ENCODE data around the gene SMG9. TPM values are rescaled to one million over a fixed set of nuclear protein-coding genes. Genes with fewer than 3 reads are reported as not detected.

SMG9 gene
- total RNA-seq, 1 experiment from 2014 or later: 90.6 TPM

DNA sequence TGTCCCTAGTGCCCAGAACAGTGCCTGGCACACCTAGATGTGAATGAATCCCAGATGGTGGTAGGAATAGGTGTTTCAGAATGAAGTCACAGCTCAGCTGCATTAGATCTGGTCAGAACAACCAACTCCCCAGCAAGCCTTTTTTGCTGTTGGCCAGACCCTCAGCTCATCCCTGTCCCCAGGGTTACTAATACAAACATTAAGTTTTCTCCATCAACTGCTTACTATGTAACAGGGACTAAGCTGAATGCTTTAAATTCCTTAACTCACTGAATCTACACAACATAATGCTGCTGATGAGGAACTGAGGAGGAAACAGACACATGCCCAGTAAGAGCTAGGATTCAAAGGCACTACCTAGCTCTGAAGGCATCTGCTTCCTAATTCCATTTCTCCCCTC lies 18.8 kb downstream of the SMG9 start:
- no peak for TF ChIP-seq EZH2 (IDR thresholded peaks at IDR 0.05; ENCODE audit: borderline replicate concordance, low read depth, low read length, poor library complexity, severe bottlenecking)
- TF ChIP-seq, protein P1, sequence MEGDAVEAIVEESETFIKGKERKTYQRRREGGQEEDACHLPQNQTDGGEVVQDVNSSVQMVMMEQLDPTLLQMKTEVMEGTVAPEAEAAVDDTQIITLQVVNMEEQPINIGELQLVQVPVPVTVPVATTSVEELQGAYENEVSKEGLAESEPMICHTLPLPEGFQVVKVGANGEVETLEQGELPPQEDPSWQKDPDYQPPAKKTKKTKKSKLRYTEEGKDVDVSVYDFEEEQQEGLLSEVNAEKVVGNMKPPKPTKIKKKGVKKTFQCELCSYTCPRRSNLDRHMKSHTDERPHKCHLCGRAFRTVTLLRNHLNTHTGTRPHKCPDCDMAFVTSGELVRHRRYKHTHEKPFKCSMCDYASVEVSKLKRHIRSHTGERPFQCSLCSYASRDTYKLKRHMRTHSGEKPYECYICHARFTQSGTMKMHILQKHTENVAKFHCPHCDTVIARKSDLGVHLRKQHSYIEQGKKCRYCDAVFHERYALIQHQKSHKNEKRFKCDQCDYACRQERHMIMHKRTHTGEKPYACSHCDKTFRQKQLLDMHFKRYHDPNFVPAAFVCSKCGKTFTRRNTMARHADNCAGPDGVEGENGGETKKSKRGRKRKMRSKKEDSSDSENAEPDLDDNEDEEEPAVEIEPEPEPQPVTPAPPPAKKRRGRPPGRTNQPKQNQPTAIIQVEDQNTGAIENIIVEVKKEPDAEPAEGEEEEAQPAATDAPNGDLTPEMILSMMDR (conservative IDR thresholded peaks at IDR 0.05; ENCODE audit: low read depth, low read length): no peak

DNA sequence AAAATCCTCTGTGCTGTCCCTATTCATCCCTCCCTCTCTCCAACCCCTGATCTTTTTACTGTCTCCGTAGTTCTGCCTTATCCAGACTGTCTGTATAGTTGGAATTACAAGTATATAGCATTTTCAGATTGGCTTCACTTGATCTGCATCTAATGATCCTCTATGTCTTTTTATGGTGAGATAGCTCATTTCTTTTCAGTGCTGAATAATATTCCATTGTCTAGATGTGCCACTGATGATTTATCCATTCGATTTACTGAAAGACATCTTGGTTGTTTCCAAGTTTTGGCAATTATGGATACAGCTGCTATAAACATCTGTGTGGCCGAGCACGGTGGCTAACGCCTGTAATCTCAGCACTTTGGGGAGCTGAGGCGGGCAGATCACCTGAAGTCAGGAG lies 19.7 kb downstream of the SMG9 start:
- CTCF ChIA-PET: no interaction called here
- TF ChIP-seq, protein P1 (conservative IDR thresholded peaks at IDR 0.05; ENCODE audit: low read depth, low read length): no peak
- no peak for TF ChIP-seq EZH2 (IDR thresholded peaks at IDR 0.05; ENCODE audit: borderline replicate concordance, low read depth, low read length, poor library complexity, severe bottlenecking)
- POLR2A ChIA-PET (ENCODE audit: low non-redundant PET): no interaction called here
- Histone ChIP-seq H3K4me1 (ENCODE audit: insufficient read depth, low read length, poor library complexity, severe bottlenecking) (no peaks in the 10 kb centered on the region), H3K9me3 (ENCODE audit: low read depth, low read length, poor library complexity, severe bottlenecking) (no peaks in the 10 kb centered on the region), H3K36me3 (ENCODE audit: insufficient read depth, low read length, poor library complexity, severe bottlenecking) (peaks cover 70% of the 10 kb centered on the region), H3K27ac (ENCODE audit: low read depth, low read length, poor library complexity, severe bottlenecking) (no peak overlapping the region), H3K4me3 (ENCODE audit: low read depth, low read length, poor library complexity, severe bottlenecking) (no peak overlapping the region), H3K27me3 (replicated peaks; ENCODE audit: insufficient read depth, low read depth, low read length, poor library complexity) (no peaks in the 10 kb centered on the region)
- no peak for DNase-seq (ENCODE audit: low spot score)
- intact Hi-C loops (cut with micrococcal nuclease; ENCODE audit: unreplicated experiment): no loop called here
- TSS peak; percentile 17 for BruUV-seq (replicated peaks)

More for the DNA sequence above, 18.8 kb downstream of the SMG9 start:
- Histone ChIP-seq H3K4me3 (ENCODE audit: low read depth, low read length, poor library complexity, severe bottlenecking) (no peak overlapping the region), H3K4me1 (ENCODE audit: insufficient read depth, low read length, poor library complexity, severe bottlenecking) (no peaks in the 10 kb centered on the region), H3K9me3 (ENCODE audit: low read depth, low read length, poor library complexity, severe bottlenecking) (no peaks in the 10 kb centered on the region), H3K36me3 (ENCODE audit: insufficient read depth, low read length, poor library complexity, severe bottlenecking) (peaks cover 76% of the 10 kb centered on the region), H3K27ac (ENCODE audit: low read depth, low read length, poor library complexity, severe bottlenecking) (no peak overlapping the region), H3K27me3 (replicated peaks; ENCODE audit: insufficient read depth, low read depth, low read length, poor library complexity) (no peaks in the 10 kb centered on the region)
- ChIA-PET POLR2A (ENCODE audit: low non-redundant PET) (no interaction called here), CTCF (interaction anchor here (0.6 to 0.7 kb wide), 2 partner anchors 9 to 208 kb away, joined by 3 to 5 read pairs; no protein-coding TSS in a partner anchor)
- no peak for DNase-seq (ENCODE audit: low spot score)
- BruUV-seq (replicated peaks): no TSS peak
- intact Hi-C loops (cut with micrococcal nuclease; ENCODE audit: unreplicated experiment): no loop called here

DNA sequence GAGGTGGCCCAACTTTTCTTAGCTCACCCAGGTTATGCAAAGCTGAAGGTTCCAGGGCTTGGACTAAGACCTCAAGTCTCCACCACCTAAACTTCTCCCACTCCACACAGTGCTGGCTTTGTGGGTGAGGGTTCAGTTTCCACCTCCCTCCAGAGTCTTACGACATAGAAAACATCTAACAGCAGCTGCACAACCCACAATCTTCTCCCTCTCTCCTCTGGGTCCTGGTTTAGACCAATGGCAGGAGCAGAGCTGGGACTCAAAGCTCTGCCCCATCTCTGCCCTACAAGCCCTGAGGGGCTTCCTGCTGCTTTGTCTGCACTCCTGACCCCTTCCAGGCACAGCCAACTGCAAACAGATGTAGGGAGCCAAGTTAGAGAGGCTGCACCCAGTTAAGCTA lies 22.9 kb downstream of the SMG9 start:
- H3K4me3 ChIP-seq (ENCODE audit: low read depth, low read length, poor library complexity, severe bottlenecking): no peak overlapping the region
- no peaks in the 10 kb centered on the region for H3K4me1 ChIP-seq (ENCODE audit: insufficient read depth, low read length, poor library complexity, severe bottlenecking)
- no peak overlapping the region for H3K27ac ChIP-seq (ENCODE audit: low read depth, low read length, poor library complexity, severe bottlenecking)
- peaks cover 45% of the 10 kb centered on the region for H3K36me3 ChIP-seq (ENCODE audit: insufficient read depth, low read length, poor library complexity, severe bottlenecking)
- POLR2A ChIA-PET (ENCODE audit: low non-redundant PET): no interaction called here
- no TSS peak for BruUV-seq (replicated peaks)
- intact Hi-C loops (cut with micrococcal nuclease; ENCODE audit: unreplicated experiment): no loop called here
- no peak for DNase-seq (ENCODE audit: low spot score)
- no peaks in the 10 kb centered on the region for H3K9me3 ChIP-seq (ENCODE audit: low read depth, low read length, poor library complexity, severe bottlenecking)
- CTCF ChIA-PET: no interaction called here
- TF ChIP-seq, protein P1 (conservative IDR thresholded peaks at IDR 0.05; ENCODE audit: low read depth, low read length): no peak
- no peak for TF ChIP-seq EZH2 (IDR thresholded peaks at IDR 0.05; ENCODE audit: borderline replicate concordance, low read depth, low read length, poor library complexity, severe bottlenecking)
- no peaks in the 10 kb centered on the region for H3K27me3 ChIP-seq (replicated peaks; ENCODE audit: insufficient read depth, low read depth, low read length, poor library complexity)
